OCI-LY1 (cell line): ENCODE results near the gene SEC22B.
"Not testable (repeated sequence)": the region's sequence is repeated elsewhere in the genome, so short reads cannot be mapped to it uniquely, and the experiment has no call there.

Experiments used
- CTCF ChIP-seq: fragments of 200-600 bp; sonication (generic), shearing (Covaris generic); IDR thresholded peaks from 2 replicates; pipeline ENCODE4 v1.5.1; 2017; ENCODE audit warnings: mild to moderate bottlenecking, antibody characterized with exemption, low read length, moderate library complexity, mixed read lengths
- EZH2 ChIP-seq: fragments of 200-600 bp; sonication (generic), shearing (Covaris generic); IDR thresholded peaks from 2 replicates; pipeline ENCODE4 v1.8.0; 2017; ENCODE audit warnings: borderline replicate concordance, mixed run types, mild to moderate bottlenecking, antibody characterized with exemption, low read length, moderate library complexity, mixed read lengths

GRCh38 chr1:120109180-120109579, 67.1 kb downstream of the SEC22B start:
- TF ChIP-seq CTCF, EZH2: not testable (repeated sequence)
